Body of pancreas (tissue), 4 donors: ENCODE measurements around the gene MRTFA. TPM values are rescaled to one million over a fixed set of nuclear protein-coding genes. Genes with fewer than 3 reads are reported as not detected.

Experiments used
- ATAC-seq: fragments of 150-250 bp; one replicate; pipeline ENCODE4 v1.9.1; 2016
- DNase-seq, 4 donors: peaks; one replicate each; pipeline ENCODE4 v3.0.0-alpha.2; 2019
- H3K27ac ChIP-seq, 4 donors: fragments of 200-600 bp; sonication (generic); 1 replicate in 3 of 4; 2 replicates in 1 of 4; pipeline versions ENCODE4 v1.5.1 to v1.6.1; 2016 to 2019; ENCODE audit warnings: mild to moderate bottlenecking in 1 of 4, mixed read lengths in 1 of 4, moderate library complexity in 1 of 4
- H3K27me3 ChIP-seq, 2 donors: fragments of 200-600 bp; sonication (generic); one replicate each; pipeline ENCODE4 v1.6.0; 2016; ENCODE audit warnings: mild to moderate bottlenecking in 1 of 2
- H3K36me3 ChIP-seq, 2 donors: fragments of 200-600 bp; sonication (generic); replicated peaks in 1 of 2; 2 replicates each; pipeline ENCODE4 v1.5.1; 2016; ENCODE audit warnings: low read depth in 2 of 2; ENCODE audit not compliant: insufficient read depth in 1 of 2
- H3K4me1 ChIP-seq: fragments of 200-600 bp; sonication (generic); one replicate; pipeline ENCODE4 v1.6.0; 2016
- H3K4me3 ChIP-seq, 2 donors: fragments of 200-600 bp; sonication (generic); 1 replicate in 1 of 2; 2 replicates in 1 of 2; pipeline ENCODE4 v1.5.1; 2016 to 2019
- H3K9me3 ChIP-seq, 3 donors: fragments of 200-600 bp; sonication (generic); 1 replicate in 2 of 3; 2 replicates in 1 of 3; pipeline ENCODE4 v1.5.1; 2016
- CTCF ChIP-seq, 7 experiments: fragments of 450-650 bp in 4 of 7; fragments of 200-600 bp in 3 of 7; sonication (generic) in 3 of 7; IDR thresholded peaks; one replicate each; pipeline ENCODE4 v1.5.1; 2016 to 2019; ENCODE audit warnings: antibody characterized with exemption in 7 of 7
- POLR2A ChIP-seq, 3 donors: fragments of 450-650 bp; IDR thresholded peaks; one replicate each; pipeline ENCODE4 v1.6.1; 2016; ENCODE audit warnings: antibody characterized with exemption in 3 of 3, mild to moderate bottlenecking in 2 of 3
- WGBS, 2 donors: methylation state at CpG; one replicate each; pipeline ENCODE4 v1.1.5; 2017; 5-methylcytosine and 5-hydroxymethylcytosine counted together
- intact Hi-C: fragments of 100-400 bp; cut with DNase I; formaldehyde crosslinking; loops from one replicate; pipeline ENCODE4 v1.15.1; 2023
- total RNA-seq, 2 donors: library from RNA; depleted of rRNA; stranded (reverse); fragments of >200 nt; gene quantifications; one replicate each; pipeline ENCODE4 v1.1.0, GENCODE V29; 2016

MRTFA gene
- total RNA-seq, 2 donors from 2014 or later = 47.0 to 71.5 TPM

- peak in 5 of 7 experiments; percentile 8 to 27 (median 25) for TF ChIP-seq CTCF (IDR thresholded peaks at IDR 0.05)
- no peak for TF ChIP-seq POLR2A (IDR thresholded peaks at IDR 0.05)
- H3K4me3 ChIP-seq = no peak overlapping the region
- H3K27me3 ChIP-seq = no peaks in the 10 kb centered on the region
- ATAC-seq (peak; percentile 28), DNase-seq (no peak)
- H3K36me3 ChIP-seq = no peaks in the 10 kb centered on the region
- intact Hi-C loops = no loop called here
- 85 to 88% methylated on average over 9 of the region's 9 CpGs for WGBS, 2 donors
- H3K4me1 ChIP-seq = peaks cover 16% of the 10 kb centered on the region
- peak overlapping the region in 1 of 4 donors; percentile 29 for H3K27ac ChIP-seq
- no peaks in the 10 kb centered on the region for H3K9me3 ChIP-seq
Measured at GRCh38 chr22:40524392-40525249, 111.9 kb downstream of the MRTFA start.

DNA sequence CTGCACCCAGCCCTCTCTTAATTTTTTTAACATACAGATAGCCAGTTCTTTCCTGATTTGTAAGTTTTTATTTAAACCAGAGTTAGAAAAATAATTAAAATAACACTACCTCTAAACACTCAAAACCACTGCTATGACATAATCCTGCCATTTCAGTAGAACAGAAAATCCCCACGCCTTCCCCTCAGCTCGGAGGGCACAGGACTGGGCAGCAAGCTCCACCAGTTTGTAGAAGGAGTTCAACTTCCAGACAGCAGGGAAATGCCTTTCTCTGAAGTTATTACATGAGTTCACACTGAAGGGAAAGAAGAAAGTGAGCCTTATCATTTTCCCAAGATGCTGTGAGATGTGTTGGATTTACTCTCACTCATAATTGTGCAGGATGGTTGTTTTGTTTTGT, 114.4 kb downstream of the MRTFA start:
- Histone ChIP-seq H3K27ac (no peak overlapping the region), H3K27me3 (no peaks in the 10 kb centered on the region), H3K4me1 (peaks cover 16% of the 10 kb centered on the region), H3K9me3 (no peaks in the 10 kb centered on the region), H3K4me3 (no peak overlapping the region), H3K36me3 (no peaks in the 10 kb centered on the region)
- TF ChIP-seq POLR2A (IDR thresholded peaks at IDR 0.05) = no peak
- no peak for TF ChIP-seq CTCF (IDR thresholded peaks at IDR 0.05)
- 97 to 100% methylated on average over 2 of the region's 2 CpGs for WGBS, 2 donors
- DNase-seq = no peak
- ATAC-seq = no peak
- intact Hi-C loops = no loop called here

DNA sequence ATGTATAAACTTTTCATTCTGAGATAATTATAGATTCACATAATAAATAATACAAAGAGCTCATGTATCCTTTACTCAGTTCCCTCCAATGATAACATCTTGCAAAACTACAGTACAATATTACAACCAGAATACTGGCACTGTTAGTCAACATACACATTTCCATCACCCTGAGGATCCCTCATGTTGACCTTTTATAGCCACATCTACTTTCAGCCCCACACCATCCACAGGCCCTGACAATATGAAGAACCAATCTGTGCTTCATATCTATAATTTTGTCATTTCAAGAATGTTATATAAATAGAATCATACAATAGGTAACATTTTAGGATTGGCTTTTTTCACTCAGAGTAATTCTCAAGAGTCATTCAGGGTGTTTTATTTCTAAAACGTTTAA, 115.5 kb downstream of the MRTFA start:
- Histone ChIP-seq H3K4me1 (peaks cover 16% of the 10 kb centered on the region), H3K9me3 (no peaks in the 10 kb centered on the region), H3K27me3 (no peaks in the 10 kb centered on the region), H3K27ac (no peak overlapping the region), H3K36me3 (no peaks in the 10 kb centered on the region), H3K4me3 (no peak overlapping the region)
- WGBS, 2 donors = 64 to 69% methylated on average over 1 of the region's 1 CpG
- ATAC-seq = no peak
- TF ChIP-seq POLR2A (IDR thresholded peaks at IDR 0.05) = no peak
- TF ChIP-seq CTCF (IDR thresholded peaks at IDR 0.05) = no peak
- intact Hi-C loops = no loop called here
- DNase-seq = no peak

GRCh38 chr22:40520562-40520961, 116.0 kb downstream of the MRTFA start:
- WGBS, 2 donors = 95 to 100% methylated on average over 2 of the region's 2 CpGs
- no peak for TF ChIP-seq POLR2A (IDR thresholded peaks at IDR 0.05)
- TF ChIP-seq CTCF (IDR thresholded peaks at IDR 0.05) = no peak
- DNase-seq (no peak), ATAC-seq (no peak)
- Histone ChIP-seq H3K36me3 (no peaks in the 10 kb centered on the region), H3K4me3 (no peak overlapping the region), H3K27ac (no peak overlapping the region), H3K9me3 (no peaks in the 10 kb centered on the region), H3K27me3 (no peaks in the 10 kb centered on the region), H3K4me1 (peaks cover 16% of the 10 kb centered on the region)
- intact Hi-C loops = no loop called here

GRCh38 chr22:40519948-40520331, 116.6 kb downstream of the MRTFA start:
- DNase-seq = no peak
- Histone ChIP-seq H3K9me3 (no peaks in the 10 kb centered on the region), H3K36me3 (no peaks in the 10 kb centered on the region), H3K4me1 (peaks cover 14% of the 10 kb centered on the region), H3K4me3 (no peak overlapping the region), H3K27ac (peak overlapping the region in 1 of 4 donors; percentile 66), H3K27me3 (no peaks in the 10 kb centered on the region)
- intact Hi-C loops = no loop called here
- ATAC-seq = no peak
- TF ChIP-seq POLR2A (IDR thresholded peaks at IDR 0.05) (no peak), CTCF (IDR thresholded peaks at IDR 0.05) (no peak)
- WGBS, 2 donors = 89 to 94% methylated on average over 3 of the region's 3 CpGs
